Right atrium auricular region (tissue), 2 donors: ENCODE data around the gene GLOD4. TPM values are rescaled to one million over a fixed set of nuclear protein-coding genes. Genes with fewer than 3 reads are reported as not detected.

Experiments used
- DNase-seq: peaks from one replicate; pipeline ENCODE4 v3.0.0-alpha.2; 2019; ENCODE audit warnings: low spot score
- H3K27ac ChIP-seq, 2 donors: fragments of 200-600 bp; sonication (generic); 1 replicate in 1 of 2; 2 replicates in 1 of 2; pipeline ENCODE4 v1.5.1; 2016 to 2019
- H3K27me3 ChIP-seq, 2 donors: fragments of 200-600 bp; sonication (generic); one replicate each; pipeline versions ENCODE4 v1.5.1 to v1.6.0; 2017 to 2019
- H3K36me3 ChIP-seq: fragments of 200-600 bp; sonication (generic); one replicate; pipeline ENCODE4 v1.5.1; 2016
- H3K4me1 ChIP-seq, 2 donors: fragments of 200-600 bp; sonication (generic); one replicate each; pipeline versions ENCODE4 v1.5.1 to v1.6.0; 2017 to 2019
- H3K4me3 ChIP-seq, 2 donors: fragments of 200-600 bp; sonication (generic); 1 replicate in 1 of 2; 2 replicates in 1 of 2; pipeline ENCODE4 v1.5.1; 2017 to 2019; ENCODE audit warnings: mild to moderate bottlenecking in 1 of 2, moderate library complexity in 1 of 2
- H3K9me3 ChIP-seq, 2 donors: fragments of 200-600 bp; sonication (generic); one replicate each; pipeline ENCODE4 v1.5.1; 2019
- CTCF ChIP-seq, 2 donors: fragments of 200-600 bp; sonication (generic); IDR thresholded peaks; one replicate each; pipeline ENCODE4 v1.5.1; 2019; ENCODE audit warnings: antibody characterized with exemption in 2 of 2
- total RNA-seq, 2 donors: library from RNA; depleted of rRNA; stranded (reverse); fragments of >200 nt; gene quantifications; one replicate each; pipeline ENCODE4 v1.1.0, GENCODE V29; 2016

The GLOD4 gene
- total RNA-seq, 2 donors from 2014 or later = 37.3 to 49.5 TPM

GRCh38 chr17:799261-799660 is 17.2 kb upstream of the GLOD4 start:
- TF ChIP-seq CTCF (IDR thresholded peaks at IDR 0.05) = no peak
- peaks cover 0 to 17% of the 10 kb centered on the region in 2 donors for H3K4me1 ChIP-seq
- peaks cover 7% of the 10 kb centered on the region for H3K36me3 ChIP-seq
- H3K27ac ChIP-seq = no peak overlapping the region
- no peaks in the 10 kb centered on the region for H3K27me3 ChIP-seq
- H3K4me3 ChIP-seq = no peak overlapping the region
- no peaks in the 10 kb centered on the region for H3K9me3 ChIP-seq
- no peak for DNase-seq

GRCh38 chr17:798246-798645 is 16.2 kb upstream of the GLOD4 start:
- Histone ChIP-seq H3K27ac (no peak overlapping the region), H3K9me3 (no peaks in the 10 kb centered on the region), H3K4me1 (peaks cover 0 to 17% of the 10 kb centered on the region in 2 donors), H3K27me3 (no peaks in the 10 kb centered on the region), H3K4me3 (no peak overlapping the region), H3K36me3 (peaks cover 7% of the 10 kb centered on the region)
- no peak for DNase-seq
- no peak for TF ChIP-seq CTCF (IDR thresholded peaks at IDR 0.05)

GRCh38 chr17:797236-797840 is 15.3 kb upstream of the GLOD4 start:
- Histone ChIP-seq H3K4me3 (no peak overlapping the region), H3K4me1 (peaks cover 0 to 17% of the 10 kb centered on the region in 2 donors), H3K36me3 (peaks cover 12% of the 10 kb centered on the region), H3K27me3 (no peaks in the 10 kb centered on the region), H3K27ac (no peak overlapping the region), H3K9me3 (no peaks in the 10 kb centered on the region)
- no peak for DNase-seq
- TF ChIP-seq CTCF (IDR thresholded peaks at IDR 0.05) = no peak

- Histone ChIP-seq H3K27me3 (no peaks in the 10 kb centered on the region), H3K4me3 (no peak overlapping the region), H3K4me1 (peaks cover 0 to 17% of the 10 kb centered on the region in 2 donors), H3K27ac (no peak overlapping the region), H3K36me3 (peaks cover 20% of the 10 kb centered on the region), H3K9me3 (no peaks in the 10 kb centered on the region)
- TF ChIP-seq CTCF (IDR thresholded peaks at IDR 0.05) = no peak
- DNase-seq = no peak
Measured at GRCh38 chr17:796609-797008, 14.5 kb upstream of the GLOD4 start.

GRCh38 chr17:795721-796120 is 13.6 kb upstream of the GLOD4 start:
- no peak for TF ChIP-seq CTCF (IDR thresholded peaks at IDR 0.05)
- Histone ChIP-seq H3K9me3 (no peaks in the 10 kb centered on the region), H3K4me3 (no peak overlapping the region), H3K4me1 (peaks cover 0 to 17% of the 10 kb centered on the region in 2 donors), H3K27me3 (no peaks in the 10 kb centered on the region), H3K27ac (no peak overlapping the region), H3K36me3 (peaks cover 19% of the 10 kb centered on the region)
- no peak for DNase-seq

GRCh38 chr17:795276-795675 is 13.2 kb upstream of the GLOD4 start:
- Histone ChIP-seq H3K9me3 (no peaks in the 10 kb centered on the region), H3K36me3 (peaks cover 15% of the 10 kb centered on the region), H3K27me3 (no peaks in the 10 kb centered on the region), H3K27ac (peak overlapping the region; percentile 19 to 41), H3K4me1 (peaks cover 0 to 18% of the 10 kb centered on the region in 2 donors), H3K4me3 (peak overlapping the region; percentile 14 to 29)
- no peak for TF ChIP-seq CTCF (IDR thresholded peaks at IDR 0.05)
- DNase-seq = no peak
